ENCODE results near the gene TMEM201. TPM values are rescaled to one million over a fixed set of nuclear protein-coding genes. Genes with fewer than 3 reads are reported as not detected.

TMEM201 gene
- total RNA-seq, 1 donor from 2014 or later, result 1.9 TPM

DNA sequence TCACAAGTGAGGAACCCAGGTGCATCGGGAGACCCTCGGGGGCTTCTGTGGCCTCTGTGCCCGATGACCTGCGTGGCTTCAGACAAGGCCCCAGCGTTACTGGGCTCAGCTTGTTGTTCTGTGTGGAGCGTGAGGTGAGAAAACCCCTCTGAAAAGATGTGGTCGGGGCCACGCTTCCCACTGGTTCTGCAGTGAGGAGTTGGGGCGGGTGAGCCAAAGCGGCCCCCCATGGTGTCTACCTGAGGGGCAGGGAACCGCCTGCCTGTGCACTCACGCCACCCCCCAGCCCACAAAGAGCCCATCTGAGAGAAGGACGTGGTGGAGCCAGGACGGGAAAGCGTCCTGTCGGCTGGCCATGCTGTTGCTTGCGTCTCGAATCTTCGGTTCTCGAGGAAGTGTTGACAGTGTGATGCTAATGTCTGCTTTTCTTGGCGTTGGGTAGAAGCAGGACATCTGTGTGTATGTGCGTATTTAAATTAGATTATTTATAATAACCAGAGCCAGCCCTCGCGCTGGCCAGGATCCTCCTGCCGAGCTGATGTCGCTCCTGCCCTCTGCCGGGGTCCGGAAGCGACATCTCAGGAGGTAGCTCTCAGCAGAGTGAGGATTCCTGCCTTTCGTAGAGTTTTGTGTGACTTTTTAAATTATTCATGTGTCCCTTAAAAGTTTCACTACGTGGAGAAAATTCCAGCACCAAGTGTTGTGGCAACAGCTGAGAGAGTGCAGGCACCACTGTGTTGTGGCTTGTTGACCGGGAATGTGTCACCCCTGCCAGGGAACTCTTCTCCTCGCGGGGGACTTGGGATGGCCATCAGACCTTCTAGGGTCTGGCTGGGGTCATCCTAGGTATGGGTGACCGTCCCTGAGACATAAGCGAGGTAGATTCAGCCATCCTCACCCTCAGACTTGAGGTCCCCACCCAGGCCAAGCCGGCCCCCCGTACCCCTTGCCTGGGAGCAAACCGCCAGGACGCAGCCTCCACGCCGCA, 15.3 kb downstream of the TMEM201 start:
- Histone ChIP-seq H3K4me3 (no peak overlapping the region), H3K9ac (no peak overlapping the region), H3F3A (ENCODE audit: low read depth) (no peaks in the 10 kb centered on the region), H2AFZ (replicated peaks) (no peak overlapping the region), H3K27ac (no peak overlapping the region), H3K9me3 (ENCODE audit: low read depth) (no peaks in the 10 kb centered on the region), H3K4me2 (no peak overlapping the region), H3K36me3 (no peaks in the 10 kb centered on the region), H3K79me2 (ENCODE audit: low read depth) (no peaks in the 10 kb centered on the region), H3K4me1 (no peaks in the 10 kb centered on the region), H4K20me1 (ENCODE audit: low read depth) (peaks cover 9% of the 10 kb centered on the region), H3K27me3 (no peaks in the 10 kb centered on the region)
- Mint-ChIP-seq H3K27me3 (ENCODE audit: insufficient read depth, low read depth) (peaks cover 4% of the 10 kb centered on the region), H3K4me3 (no peak overlapping the region), H3K27ac (no peak overlapping the region), H3K36me3 (peaks cover 5% of the 10 kb centered on the region), H3K4me1 (no peaks in the 10 kb centered on the region), H3K9me3 (no peaks in the 10 kb centered on the region)
- TF ChIP-seq, protein P1, sequence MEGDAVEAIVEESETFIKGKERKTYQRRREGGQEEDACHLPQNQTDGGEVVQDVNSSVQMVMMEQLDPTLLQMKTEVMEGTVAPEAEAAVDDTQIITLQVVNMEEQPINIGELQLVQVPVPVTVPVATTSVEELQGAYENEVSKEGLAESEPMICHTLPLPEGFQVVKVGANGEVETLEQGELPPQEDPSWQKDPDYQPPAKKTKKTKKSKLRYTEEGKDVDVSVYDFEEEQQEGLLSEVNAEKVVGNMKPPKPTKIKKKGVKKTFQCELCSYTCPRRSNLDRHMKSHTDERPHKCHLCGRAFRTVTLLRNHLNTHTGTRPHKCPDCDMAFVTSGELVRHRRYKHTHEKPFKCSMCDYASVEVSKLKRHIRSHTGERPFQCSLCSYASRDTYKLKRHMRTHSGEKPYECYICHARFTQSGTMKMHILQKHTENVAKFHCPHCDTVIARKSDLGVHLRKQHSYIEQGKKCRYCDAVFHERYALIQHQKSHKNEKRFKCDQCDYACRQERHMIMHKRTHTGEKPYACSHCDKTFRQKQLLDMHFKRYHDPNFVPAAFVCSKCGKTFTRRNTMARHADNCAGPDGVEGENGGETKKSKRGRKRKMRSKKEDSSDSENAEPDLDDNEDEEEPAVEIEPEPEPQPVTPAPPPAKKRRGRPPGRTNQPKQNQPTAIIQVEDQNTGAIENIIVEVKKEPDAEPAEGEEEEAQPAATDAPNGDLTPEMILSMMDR (IDR thresholded peaks at IDR 0.05), result no peak
- TF ChIP-seq EZH2phosphoT487 (IDR thresholded peaks at IDR 0.05) (no peak), EZH2 (IDR thresholded peaks at IDR 0.05) (no peak)
- no peak for DNase-seq (ENCODE audit: low spot score)

DNA sequence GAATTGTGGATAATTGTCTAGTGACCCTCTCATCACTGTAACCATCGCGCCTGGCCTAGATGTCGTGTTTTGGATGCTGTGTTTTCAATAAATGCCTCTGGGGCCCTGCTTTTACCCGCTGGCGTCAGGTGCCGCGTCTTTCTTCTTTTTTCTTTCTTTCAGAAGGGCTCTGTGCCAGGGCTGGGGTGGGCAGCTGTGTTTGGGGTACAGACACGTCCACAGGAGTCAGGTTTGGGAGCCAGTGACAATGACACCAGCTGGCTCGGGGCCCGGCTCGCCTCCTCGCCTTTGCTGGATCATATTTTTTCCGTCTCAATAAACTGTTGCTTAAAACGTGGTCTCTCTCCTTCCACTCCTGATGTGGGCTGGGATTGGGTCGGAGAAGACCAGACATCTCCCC, 16.1 kb downstream of the TMEM201 start:
- H3K27me3 ChIP-seq, result no peaks in the 10 kb centered on the region
- no peak for TF ChIP-seq EZH2phosphoT487 (IDR thresholded peaks at IDR 0.05)
- H3K4me1 Mint-ChIP-seq, result no peaks in the 10 kb centered on the region
- peaks cover 9% of the 10 kb centered on the region for H4K20me1 ChIP-seq (ENCODE audit: low read depth)
- H3K4me3 Mint-ChIP-seq, result no peak overlapping the region
- H3K27me3 Mint-ChIP-seq (ENCODE audit: insufficient read depth, low read depth), result peaks cover 4% of the 10 kb centered on the region
- no peak overlapping the region for H3K27ac Mint-ChIP-seq
- no peaks in the 10 kb centered on the region for H3F3A ChIP-seq (ENCODE audit: low read depth)
- H3K36me3 ChIP-seq, result no peaks in the 10 kb centered on the region
- H3K4me2 ChIP-seq, result no peak overlapping the region
- no peak overlapping the region for H2AFZ ChIP-seq (replicated peaks)
- H3K9ac ChIP-seq, result no peak overlapping the region
- H3K9me3 ChIP-seq (ENCODE audit: low read depth), result no peaks in the 10 kb centered on the region
- H3K9me3 Mint-ChIP-seq, result no peaks in the 10 kb centered on the region
- DNase-seq (ENCODE audit: low spot score), result no peak
- H3K79me2 ChIP-seq (ENCODE audit: low read depth), result no peaks in the 10 kb centered on the region
- no peaks in the 10 kb centered on the region for H3K4me1 ChIP-seq
- H3K36me3 Mint-ChIP-seq, result peaks cover 5% of the 10 kb centered on the region
- H3K4me3 ChIP-seq, result no peak overlapping the region
- H3K27ac ChIP-seq, result no peak overlapping the region

DNA sequence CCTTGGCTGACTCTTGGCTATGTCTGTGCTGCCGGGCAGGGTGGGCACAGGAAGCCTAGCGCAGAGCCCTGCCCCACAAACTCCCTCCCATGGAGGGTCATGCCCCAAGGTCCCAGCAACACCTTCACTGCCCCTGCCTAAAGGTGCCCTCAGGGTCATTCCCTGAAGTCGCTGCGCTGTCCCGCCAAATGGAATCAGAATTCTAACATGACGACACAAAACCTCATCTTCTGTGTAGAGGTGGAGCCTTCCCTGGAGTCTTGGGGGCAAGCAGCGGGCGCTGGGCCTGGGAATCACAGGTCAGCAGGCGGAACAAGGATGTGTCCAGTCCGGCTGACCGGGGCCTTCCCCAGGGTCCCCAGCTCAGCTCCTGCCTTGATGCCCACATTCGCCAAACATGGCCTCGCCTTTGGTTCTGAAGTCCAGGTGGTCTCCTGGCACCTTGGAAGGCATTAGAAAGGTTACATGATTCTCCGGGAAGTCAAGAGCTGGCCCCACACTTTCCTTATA, 17.3 kb downstream of the TMEM201 start:
- H3K27me3 ChIP-seq, result no peaks in the 10 kb centered on the region
- H4K20me1 ChIP-seq (ENCODE audit: low read depth), result peaks cover 9% of the 10 kb centered on the region
- H3K4me2 ChIP-seq, result no peak overlapping the region
- H3F3A ChIP-seq (ENCODE audit: low read depth), result no peaks in the 10 kb centered on the region
- no peak overlapping the region for H2AFZ ChIP-seq (replicated peaks)
- no peaks in the 10 kb centered on the region for H3K79me2 ChIP-seq (ENCODE audit: low read depth)
- H3K27ac Mint-ChIP-seq, result no peak overlapping the region
- H3K9me3 ChIP-seq (ENCODE audit: low read depth), result no peaks in the 10 kb centered on the region
- DNase-seq (ENCODE audit: low spot score), result no peak
- H3K4me3 Mint-ChIP-seq, result peak overlapping the region; percentile 27
- H3K36me3 Mint-ChIP-seq, result peaks cover 9% of the 10 kb centered on the region
- no peaks in the 10 kb centered on the region for H3K4me1 ChIP-seq
- peaks cover 4% of the 10 kb centered on the region for H3K27me3 Mint-ChIP-seq (ENCODE audit: insufficient read depth, low read depth)
- no peaks in the 10 kb centered on the region for H3K9me3 Mint-ChIP-seq
- no peak overlapping the region for H3K4me3 ChIP-seq
- TF ChIP-seq EZH2phosphoT487 (IDR thresholded peaks at IDR 0.05) (no peak), EZH2 (IDR thresholded peaks at IDR 0.05) (no peak)
- TF ChIP-seq, protein P1 (IDR thresholded peaks at IDR 0.05), result no peak
- no peaks in the 10 kb centered on the region for H3K4me1 Mint-ChIP-seq
- no peaks in the 10 kb centered on the region for H3K36me3 ChIP-seq
- no peak overlapping the region for H3K27ac ChIP-seq
- no peak overlapping the region for H3K9ac ChIP-seq

DNA sequence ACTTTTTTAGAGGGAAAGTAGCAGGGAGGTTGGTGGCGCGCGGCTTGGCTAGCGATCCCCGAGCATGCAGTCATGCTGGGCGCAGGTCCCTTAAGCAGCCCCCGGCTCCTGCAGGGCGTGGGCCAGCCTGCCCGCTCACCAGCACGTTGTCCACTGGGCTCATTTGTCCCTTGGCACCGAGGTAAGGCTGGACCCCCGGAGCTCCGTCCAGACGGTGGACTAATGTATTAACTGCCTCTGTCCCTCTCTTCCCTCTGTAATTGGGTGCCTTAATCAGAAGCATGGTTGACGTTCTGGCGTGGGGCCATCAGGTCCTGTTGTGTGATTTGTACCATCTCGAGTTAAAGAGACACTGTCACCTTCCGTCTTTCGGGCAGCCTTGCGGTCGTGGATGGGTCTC, 17.7 kb downstream of the TMEM201 start:
- TF ChIP-seq EZH2 (IDR thresholded peaks at IDR 0.05), result no peak
- TF ChIP-seq, protein P1 (IDR thresholded peaks at IDR 0.05), result no peak
- no peak for TF ChIP-seq EZH2phosphoT487 (IDR thresholded peaks at IDR 0.05)
- peaks cover 4% of the 10 kb centered on the region for H3K27me3 Mint-ChIP-seq (ENCODE audit: insufficient read depth, low read depth)
- Histone ChIP-seq H4K20me1 (ENCODE audit: low read depth) (peaks cover 9% of the 10 kb centered on the region), H3K27me3 (no peaks in the 10 kb centered on the region), H3K27ac (no peak overlapping the region), H3K4me3 (no peak overlapping the region), H2AFZ (replicated peaks) (no peak overlapping the region), H3K4me1 (no peaks in the 10 kb centered on the region), H3K9me3 (ENCODE audit: low read depth) (no peaks in the 10 kb centered on the region), H3K4me2 (no peak overlapping the region), H3K36me3 (no peaks in the 10 kb centered on the region), H3K79me2 (ENCODE audit: low read depth) (no peaks in the 10 kb centered on the region), H3K9ac (no peak overlapping the region), H3F3A (ENCODE audit: low read depth) (no peaks in the 10 kb centered on the region)
- DNase-seq (ENCODE audit: low spot score), result no peak
- peaks cover 9% of the 10 kb centered on the region for H3K36me3 Mint-ChIP-seq
- H3K4me1 Mint-ChIP-seq, result no peaks in the 10 kb centered on the region
- H3K9me3 Mint-ChIP-seq, result no peaks in the 10 kb centered on the region
- H3K27ac Mint-ChIP-seq, result no peak overlapping the region
- no peak overlapping the region for H3K4me3 Mint-ChIP-seq
